GM18508 (cell line): Measurements from ENCODE around the gene APEX1.
A peak's percentile ranks its signal among the peaks of the same experiment; 100 is the strongest.

ENCODE experiments used
- ATAC-seq: cut with Tn5 transposase; IDR thresholded peaks from one replicate; pipeline ENCODE4 v1.9.1; 2021; ENCODE audit warnings: moderate number of reproducible peaks; ENCODE audit not compliant: insufficient read depth, unreplicated experiment

The APEX1 gene

GRCh38 chr14:20454516-20455354 lies at the start of gene APEX1, which contains the start of gene OSGEP:
APEX1 (plus strand) TSS chr14:20455226; CDS start chr14:20455646, 420 bp downstream.
OSGEP (minus strand) TSS chr14:20454812; CDS start chr14:20454683, 129 bp downstream.
- peak; percentile 76 for ATAC-seq

GRCh38 chr14:20409226-20409625 lies 45.8 kb upstream of the APEX1 start:
- no peak for ATAC-seq

GRCh38 chr14:20412411-20412810 lies 42.6 kb upstream of the APEX1 start:
- ATAC-seq: peak; percentile 75

GRCh38 chr14:20412876-20413743 lies 41.9 kb upstream of the APEX1 start, which contains the start of gene TEP1:
TEP1 (minus strand) TSS chr14:20413501; CDS start chr14:20408439, 5,062 bp downstream.
- ATAC-seq: no peak

GRCh38 chr14:20413744-20414082 lies 41.3 kb upstream of the APEX1 start:
- ATAC-seq: no peak

- peak; percentile 47 for ATAC-seq
Observed at GRCh38 chr14:20415782-20416206, 39.2 kb upstream of the APEX1 start.

GRCh38 chr14:20416223-20416622 lies 38.8 kb upstream of the APEX1 start:
- no peak for ATAC-seq

GRCh38 chr14:20417250-20418186 lies 37.5 kb upstream of the APEX1 start:
- ATAC-seq: no peak

- no peak for ATAC-seq
Observed at GRCh38 chr14:20418501-20418909, 36.5 kb upstream of the APEX1 start.

- no peak for ATAC-seq
Observed at GRCh38 chr14:20419419-20419818, 35.6 kb upstream of the APEX1 start.

- no peak for ATAC-seq
Observed at GRCh38 chr14:20421267-20421666, 33.8 kb upstream of the APEX1 start.

GRCh38 chr14:20422886-20423285 lies 32.1 kb upstream of the APEX1 start:
- ATAC-seq: no peak

GRCh38 chr14:20424851-20425250 lies 30.2 kb upstream of the APEX1 start:
- ATAC-seq: no peak

GRCh38 chr14:20427231-20428009 lies 27.6 kb upstream of the APEX1 start:
- peak; percentile 56 for ATAC-seq

- ATAC-seq: peak; percentile 20
Observed at GRCh38 chr14:20428010-20428365, 27.0 kb upstream of the APEX1 start.

GRCh38 chr14:20428802-20429201 lies 26.2 kb upstream of the APEX1 start:
- ATAC-seq: no peak

- no peak for ATAC-seq
Observed at GRCh38 chr14:20429801-20430669, 25.0 kb upstream of the APEX1 start.
